HepG2 (cell line): ENCODE measurements around the gene CABLES2. TPM values are rescaled to one million over a fixed set of nuclear protein-coding genes. Genes with fewer than 3 reads are reported as not detected.

Source experiments
- ARID4A ChIP-seq: sonication (generic); formaldehyde crosslinking; IDR thresholded peaks from 2 replicates; pipeline ENCODE4 v1.5.0; 2020; ENCODE audit warnings: mild to moderate bottlenecking, missing genetic modification reagents, borderline replicate concordance
- CCDC6 ChIP-seq: sonication (generic); formaldehyde crosslinking; IDR thresholded peaks from 2 replicates; pipeline ENCODE4 v1.8.1; 2022; ENCODE audit warnings: mild to moderate bottlenecking, missing genetic modification reagents, moderate library complexity
- CSRNP1 ChIP-seq: sonication (generic); formaldehyde crosslinking; IDR thresholded peaks from 2 replicates; pipeline ENCODE4 v1.8.1; 2023; ENCODE audit warnings: mild to moderate bottlenecking, missing genetic modification reagents
- GPN1 ChIP-seq: sonication (generic); formaldehyde crosslinking; IDR thresholded peaks from 2 replicates; pipeline ENCODE4 v1.5.1; 2020; ENCODE audit warnings: missing genetic modification reagents, borderline replicate concordance
- MXD3 ChIP-seq: IDR thresholded peaks from 2 replicates; pipeline ENCODE4 v1.6.1; 2016; ENCODE audit warnings: mild to moderate bottlenecking, missing biosample characterization, missing genetic modification reagents
- MXI1 ChIP-seq: IDR thresholded peaks from 3 replicates; pipeline ENCODE4 v1.6.1; 2012; ENCODE audit warnings: low read depth, low read length, inconsistent platforms, borderline replicate concordance
- POLR2AphosphoS2 ChIP-seq: IDR thresholded peaks from 2 replicates; pipeline ENCODE4 v1.6.1; 2011; ENCODE audit warnings: low read depth, low read length, improper control_type of control experiment
- PRMT3 ChIP-seq: sonication (generic); formaldehyde crosslinking; IDR thresholded peaks from 2 replicates; pipeline ENCODE4 v1.8.1; 2022; ENCODE audit warnings: low read depth, mild to moderate bottlenecking, moderate library complexity, missing genetic modification reagents, borderline replicate concordance
- SIN3A ChIP-seq: IDR thresholded peaks from 2 replicates; pipeline ENCODE4 v1.6.1; 2011; ENCODE audit warnings: low read depth, mild to moderate bottlenecking, control low read depth, low read length, borderline replicate concordance
- SOX5 ChIP-seq: IDR thresholded peaks from 2 replicates; pipeline ENCODE4 v1.6.1; 2016; ENCODE audit warnings: borderline replicate concordance
- TMF1 ChIP-seq: sonication (generic); formaldehyde crosslinking; IDR thresholded peaks from 2 replicates; pipeline ENCODE4 v1.8.1; 2022; ENCODE audit warnings: low read depth, missing genetic modification reagents
- ZFYVE20 ChIP-seq: sonication (generic); formaldehyde crosslinking; IDR thresholded peaks from 2 replicates; pipeline ENCODE4 v1.8.0; 2023; ENCODE audit warnings: low read depth, mild to moderate bottlenecking, moderate library complexity, missing genetic modification reagents, borderline replicate concordance
- ZNF136 ChIP-seq: sonication (generic); formaldehyde crosslinking; IDR thresholded peaks from 2 replicates; pipeline ENCODE4 v1.8.1; 2022; ENCODE audit warnings: low read depth, mild to moderate bottlenecking, moderate library complexity, missing genetic modification reagents
- ZNF430 ChIP-seq: sonication (generic); formaldehyde crosslinking; IDR thresholded peaks from 2 replicates; pipeline ENCODE4 v1.9.0; 2021; ENCODE audit warnings: mild to moderate bottlenecking, missing genetic modification reagents
- ZNF431 ChIP-seq: sonication (generic); formaldehyde crosslinking; IDR thresholded peaks from 2 replicates; pipeline ENCODE4 v1.9.0; 2022; ENCODE audit warnings: missing genetic modification reagents, low read depth, mild to moderate bottlenecking, borderline replicate concordance
- ZNF784 ChIP-seq: sonication (generic); formaldehyde crosslinking; IDR thresholded peaks from 2 replicates; pipeline ENCODE4 v1.5.1; 2020; ENCODE audit warnings: missing genetic modification reagents, mild to moderate bottlenecking, borderline replicate concordance
- ZSCAN5A ChIP-seq: sonication (generic); formaldehyde crosslinking; IDR thresholded peaks from 2 replicates; pipeline ENCODE4 v1.8.0; 2022; ENCODE audit warnings: mild to moderate bottlenecking, missing genetic modification reagents, borderline replicate concordance
- polyA plus RNA-seq, 8 experiments: library from polyadenylated mRNA; depleted of rRNA in 3 of 8; stranded (reverse) in 7 of 8; unstranded in 1 of 8; fragments of >200 nt; fragmentation: Illumina TruSeq in 4 of 8; extraction: Trizol in 4 of 8; gene quantifications; 2 replicates each; pipeline versions ENCODE4 v1.2.1 to v1.2.3, GENCODE V29; 2011 to 2016; ENCODE audit warnings: low read depth in 4 of 8, missing spikeins in 1 of 8, mixed read lengths in 1 of 8; ENCODE audit not compliant: insufficient read depth in 1 of 8
- total RNA-seq, 5 experiments: library from RNA; depleted of rRNA; stranded (reverse); fragments of >200 nt; fragmentation: Illumina TruSeq; extraction: Trizol; gene quantifications; 2 replicates each; pipeline ENCODE4 v1.2.3, GENCODE V29; 2016; ENCODE audit warnings: low read depth in 1 of 5
- TF ChIP-seq, protein P1 (sequence below): sonication (generic); formaldehyde crosslinking; IDR thresholded peaks from 2 replicates; pipeline ENCODE4 v1.4.0; 2020; ENCODE audit warnings: missing genetic modification reagents

Gene CABLES2
- total and polyA plus RNA-seq, 2 of the 13 experiments (the other 11 are each of a cell fraction or from before 2014, with no cell fraction given) = 5.2 to 9.7 TPM

DNA sequence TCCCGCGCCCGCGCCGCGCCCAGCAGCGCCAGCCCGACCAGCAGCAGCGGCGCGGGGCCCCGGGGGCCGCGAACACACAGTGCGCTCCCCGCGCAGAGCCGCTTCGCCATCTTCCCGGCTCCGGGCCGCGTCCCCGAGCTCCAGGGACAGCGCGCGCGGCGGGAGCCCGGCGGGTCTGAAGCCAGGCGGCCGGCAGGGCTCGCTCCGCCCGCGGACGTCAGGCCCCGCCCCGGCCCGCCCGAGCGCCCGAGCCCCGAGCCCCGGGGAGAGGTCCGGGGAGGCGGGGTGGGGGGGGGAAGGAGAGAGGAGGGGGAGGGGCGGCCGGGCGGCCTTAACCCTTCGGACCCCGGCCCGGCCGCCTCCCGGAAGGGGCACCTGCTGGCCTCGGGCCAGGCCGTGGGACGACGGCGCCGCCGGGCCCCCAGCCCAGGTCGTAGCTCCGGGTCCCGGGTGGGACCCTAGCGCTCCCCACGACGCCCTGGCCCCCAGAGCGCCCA is 39.9 kb downstream of the CABLES2 start, which contains the start of gene LAMA5 (continued):
- TF ChIP-seq ZNF136 (CRISPR knock-in tag) (no peak), ZNF430 (CRISPR knock-in tag) (no peak), PRMT3 (peak; percentile 64; the same call in 1 of the 2 replicates), SOX5 (0 out of 2 replicates have a peak, but pooled peaks have one; percentile 23), ARID4A (CRISPR knock-in tag) (0 out of 2 replicates have a peak, but pooled peaks have one; percentile 53), ZFYVE20 (CRISPR knock-in tag) (no peak), MXD3 (CRISPR knock-in tag) (no peak), TMF1 (peak; percentile 87; the same call in 1 of the 2 replicates), GPN1 (CRISPR knock-in tag) (no peak), POLR2AphosphoS2 (no peak), CCDC6 (peak; percentile 64; the same call in 1 of the 2 replicates), MXI1 (peak; percentile 57; the same call in 1 of the 3 replicates), ZSCAN5A (0 out of 2 replicates have a peak, but pooled peaks have one; percentile 60), ZNF784 (CRISPR knock-in tag) (peak; percentile 62; the same call in 1 of the 2 replicates), ZNF431 (CRISPR knock-in tag) (0 out of 2 replicates have a peak, but pooled peaks have one; percentile 40), SIN3A (peak; percentile 57; the same call in 1 of the 2 replicates), CSRNP1 (0 out of 2 replicates have a peak, but pooled peaks have one; percentile 13)
- TF ChIP-seq, protein P1, sequence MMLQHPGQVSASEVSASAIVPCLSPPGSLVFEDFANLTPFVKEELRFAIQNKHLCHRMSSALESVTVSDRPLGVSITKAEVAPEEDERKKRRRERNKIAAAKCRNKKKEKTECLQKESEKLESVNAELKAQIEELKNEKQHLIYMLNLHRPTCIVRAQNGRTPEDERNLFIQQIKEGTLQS (CRISPR knock-in tag) = 0 out of 2 replicates have a peak, but pooled peaks have one; percentile 23
